Epithelial cell of esophagus (primary cell): ENCODE results near the gene TPRA1.
A peak's percentile ranks its signal among the peaks of the same experiment; 100 is the strongest.

ENCODE experiments used
- DNase-seq: peaks from one replicate; pipeline ENCODE4 v3.0.0; 2010; ENCODE audit warnings: low read depth
- H3K4me3 ChIP-seq: 2 replicates; pipeline ENCODE4 v1.5.1; 2011; ENCODE audit warnings: mild to moderate bottlenecking, low read length, control low read depth
- TF ChIP-seq, protein P1 (sequence below): IDR thresholded peaks from 2 replicates; pipeline ENCODE4 v1.5.1; 2011; ENCODE audit warnings: low read depth, mild to moderate bottlenecking, low read length, control low read depth, inconsistent platforms; ENCODE audit not compliant: insufficient read depth; ENCODE audit errors: missing control alignments

Gene TPRA1

DNA sequence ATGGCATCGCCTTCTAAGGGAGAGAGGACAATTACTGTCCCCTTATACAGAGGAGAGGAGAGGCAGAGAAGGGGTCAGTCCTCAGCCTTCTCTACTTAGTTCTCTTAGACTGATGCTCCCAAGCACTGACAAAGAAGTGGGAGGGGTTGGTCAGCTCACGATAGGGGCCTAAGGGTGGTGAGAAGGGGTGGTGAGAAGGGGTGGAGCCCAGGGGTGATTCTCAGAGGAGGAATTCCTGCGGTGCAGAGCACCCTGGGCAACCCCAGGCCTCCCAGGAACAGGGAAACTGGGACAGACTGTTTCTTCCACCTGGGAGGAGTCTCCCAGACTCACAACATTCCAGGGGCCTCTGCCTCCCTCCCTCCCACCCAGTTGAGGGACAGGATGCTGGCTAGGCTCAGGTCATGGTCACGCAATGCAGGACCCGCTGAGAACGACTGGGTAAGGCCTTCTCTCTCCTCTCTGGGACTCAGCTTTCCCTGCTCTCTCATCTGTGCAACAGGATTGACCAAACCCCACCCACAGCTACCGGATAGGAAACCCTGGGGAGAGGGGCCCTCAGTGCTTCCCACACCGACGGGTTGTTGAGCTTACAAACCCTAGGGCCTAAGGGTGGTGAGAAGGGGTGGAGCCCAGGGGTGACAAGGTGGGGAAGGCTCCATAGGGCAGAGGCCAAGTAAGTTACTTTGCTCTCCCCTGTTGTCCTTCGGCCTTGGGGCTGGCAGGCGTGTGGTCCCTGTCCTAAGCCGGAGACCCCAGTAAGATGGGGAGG, 1.5 kb downstream of the TPRA1 start:
- DNase-seq = peak; percentile 75
- TF ChIP-seq, protein P1, sequence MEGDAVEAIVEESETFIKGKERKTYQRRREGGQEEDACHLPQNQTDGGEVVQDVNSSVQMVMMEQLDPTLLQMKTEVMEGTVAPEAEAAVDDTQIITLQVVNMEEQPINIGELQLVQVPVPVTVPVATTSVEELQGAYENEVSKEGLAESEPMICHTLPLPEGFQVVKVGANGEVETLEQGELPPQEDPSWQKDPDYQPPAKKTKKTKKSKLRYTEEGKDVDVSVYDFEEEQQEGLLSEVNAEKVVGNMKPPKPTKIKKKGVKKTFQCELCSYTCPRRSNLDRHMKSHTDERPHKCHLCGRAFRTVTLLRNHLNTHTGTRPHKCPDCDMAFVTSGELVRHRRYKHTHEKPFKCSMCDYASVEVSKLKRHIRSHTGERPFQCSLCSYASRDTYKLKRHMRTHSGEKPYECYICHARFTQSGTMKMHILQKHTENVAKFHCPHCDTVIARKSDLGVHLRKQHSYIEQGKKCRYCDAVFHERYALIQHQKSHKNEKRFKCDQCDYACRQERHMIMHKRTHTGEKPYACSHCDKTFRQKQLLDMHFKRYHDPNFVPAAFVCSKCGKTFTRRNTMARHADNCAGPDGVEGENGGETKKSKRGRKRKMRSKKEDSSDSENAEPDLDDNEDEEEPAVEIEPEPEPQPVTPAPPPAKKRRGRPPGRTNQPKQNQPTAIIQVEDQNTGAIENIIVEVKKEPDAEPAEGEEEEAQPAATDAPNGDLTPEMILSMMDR = no peak
- H3K4me3 ChIP-seq = peak overlapping the region; percentile 77

GRCh38 chr3:127587876-127588275, 2.7 kb downstream of the TPRA1 start:
- H3K4me3 ChIP-seq = no peak overlapping the region
- TF ChIP-seq, protein P1 = no peak
- no peak for DNase-seq

DNA sequence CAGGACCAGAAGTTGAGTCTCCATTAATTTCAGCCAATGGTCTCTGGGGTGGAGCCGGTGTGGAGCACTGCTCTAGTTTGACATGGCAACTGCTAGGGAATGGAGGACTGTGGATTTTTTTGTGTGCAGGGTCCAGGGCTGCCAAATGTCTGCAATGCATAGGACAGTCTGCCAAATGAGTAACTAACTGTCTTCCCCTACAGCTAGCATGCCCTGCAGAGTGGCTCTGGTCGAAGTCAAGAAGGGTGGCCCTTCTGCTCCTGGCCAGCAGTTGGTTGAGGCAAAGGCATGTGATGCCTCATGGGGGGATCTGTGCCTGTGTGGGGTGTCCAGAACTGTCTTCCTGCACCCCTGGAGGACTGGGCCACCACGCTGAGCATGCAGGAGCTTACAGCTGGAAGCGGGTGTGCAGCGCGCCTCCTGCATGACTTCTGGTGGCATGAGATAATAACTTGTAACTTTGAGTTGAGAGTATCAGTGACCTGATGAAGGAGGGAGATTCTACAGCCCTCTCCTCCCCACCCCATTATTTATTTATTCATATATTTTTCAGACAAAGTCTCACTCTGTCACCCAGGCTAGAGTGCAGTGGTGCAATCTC, 4.6 kb downstream of the TPRA1 start:
- DNase-seq = no peak
- no peak overlapping the region for H3K4me3 ChIP-seq
- TF ChIP-seq, protein P1 = no peak

DNA sequence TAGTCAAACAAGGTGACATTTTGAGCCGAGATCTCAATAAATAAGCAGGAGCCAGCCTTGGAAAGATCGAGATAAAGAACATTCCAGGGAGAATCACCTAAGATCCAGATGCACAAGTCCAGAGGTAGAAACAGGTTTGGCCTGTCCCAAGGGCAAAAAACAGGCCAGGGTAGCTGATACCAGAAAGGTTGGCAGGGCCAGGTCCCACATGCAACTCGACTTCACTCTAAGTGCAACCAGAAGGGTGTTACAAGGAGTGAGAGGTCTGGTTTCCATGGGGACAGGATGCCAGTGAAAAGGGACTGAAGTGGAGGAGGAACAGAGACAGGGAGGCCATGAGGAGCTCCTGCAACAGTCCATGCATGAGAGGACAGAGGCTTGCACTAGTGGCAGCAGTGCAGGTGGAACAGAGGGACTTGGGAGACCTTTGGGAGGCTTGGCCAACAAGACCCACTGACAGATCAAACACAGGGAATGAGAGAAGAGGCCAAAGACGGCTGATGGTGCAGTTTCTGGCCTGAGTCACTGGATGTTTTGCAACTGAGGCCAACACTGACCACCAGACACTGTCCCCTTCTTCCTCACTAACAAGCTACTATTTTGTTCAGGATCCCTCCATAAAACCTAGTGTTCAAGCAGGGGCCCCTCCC, 5.2 kb downstream of the TPRA1 start:
- DNase-seq = no peak
- H3K4me3 ChIP-seq = no peak overlapping the region
- TF ChIP-seq, protein P1 = no peak

- no peak overlapping the region for H3K4me3 ChIP-seq
- no peak for DNase-seq
- TF ChIP-seq, protein P1 = no peak
Observed at GRCh38 chr3:127584734-127585133, 5.8 kb downstream of the TPRA1 start.

GRCh38 chr3:127580327-127581060, 10.0 kb downstream of the TPRA1 start:
- H3K4me3 ChIP-seq = no peak overlapping the region
- TF ChIP-seq, protein P1 = no peak
- DNase-seq = no peak
